Stimulated activated CD8-positive, alpha-beta memory T cell treated with anti-CD3 and anti-CD28 coated beads, Interleukin-15, amount 100 ng/mL, for 1 hour (primary cell): ENCODE data around the gene C14orf119.
"Not testable (repeated sequence)": the region's sequence is repeated elsewhere in the genome, so short reads cannot be mapped to it uniquely, and the experiment has no call there.

Experiments used
- DNase-seq: peaks from one replicate; pipeline ENCODE4 v3.0.0-alpha.2; 2020; ENCODE audit warnings: low read depth

C14orf119 gene

GRCh38 chr14:23089498-23090253 is 5.6 kb upstream of the C14orf119 start:
- DNase-seq = no peak

- no peak for DNase-seq
These were observed 5.1 kb upstream of the C14orf119 start for GRCh38 chr14:23090254-23090636.

GRCh38 chr14:23091294-23092225 is 3.7 kb upstream of the C14orf119 start:
- DNase-seq = no peak

- DNase-seq = no peak
These were observed 2.2 kb upstream of the C14orf119 start for GRCh38 chr14:23093104-23093503.

GRCh38 chr14:23093526-23093925 is 1.8 kb upstream of the C14orf119 start:
- no peak for DNase-seq

- no peak for DNase-seq
These were observed 1.2 kb upstream of the C14orf119 start for GRCh38 chr14:23093991-23094665.

GRCh38 chr14:23094666-23095195 is 574 bp upstream of the C14orf119 start, which contains the start of gene ACIN1:
TSS of gene ACIN1 (minus strand) at chr14:23095136. CDS start at chr14:23095112, 24 bp downstream.
- DNase-seq = peak; percentile 49

GRCh38 chr14:23097786-23098185 is 2.5 kb downstream of the C14orf119 start:
- no peak for DNase-seq

- DNase-seq = no peak
These were observed 4.0 kb downstream of the C14orf119 start for GRCh38 chr14:23099212-23099861.

GRCh38 chr14:23101213-23101970 is 6.1 kb downstream of the C14orf119 start:
- DNase-seq = no peak

- no peak for DNase-seq
These were observed 6.8 kb downstream of the C14orf119 start for GRCh38 chr14:23101986-23102625.

GRCh38 chr14:23102801-23103200 is 7.5 kb downstream of the C14orf119 start:
- DNase-seq = no peak

GRCh38 chr14:23103581-23103980 is 8.3 kb downstream of the C14orf119 start:
- no peak for DNase-seq

- no peak for DNase-seq
These were observed 8.8 kb downstream of the C14orf119 start for GRCh38 chr14:23104070-23104590.

- no peak for DNase-seq
These were observed 9.5 kb downstream of the C14orf119 start, which contains the start of gene CIROP for GRCh38 chr14:23104591-23105347. TSS of gene CIROP (minus strand) at chr14:23104989. CDS start at chr14:23104920, 69 bp downstream.

- no peak for DNase-seq
These were observed 10.1 kb downstream of the C14orf119 start for GRCh38 chr14:23105348-23105824.

GRCh38 chr14:23106747-23107045 is 11.4 kb downstream of the C14orf119 start:
- no peak for DNase-seq

GRCh38 chr14:23107620-23108019 is 12.3 kb downstream of the C14orf119 start:
- DNase-seq = not testable (repeated sequence)

- DNase-seq = not testable (repeated sequence)
These were observed 12.9 kb downstream of the C14orf119 start for GRCh38 chr14:23108169-23108568.
